ENCODE data around the gene NT5E.

DNA sequence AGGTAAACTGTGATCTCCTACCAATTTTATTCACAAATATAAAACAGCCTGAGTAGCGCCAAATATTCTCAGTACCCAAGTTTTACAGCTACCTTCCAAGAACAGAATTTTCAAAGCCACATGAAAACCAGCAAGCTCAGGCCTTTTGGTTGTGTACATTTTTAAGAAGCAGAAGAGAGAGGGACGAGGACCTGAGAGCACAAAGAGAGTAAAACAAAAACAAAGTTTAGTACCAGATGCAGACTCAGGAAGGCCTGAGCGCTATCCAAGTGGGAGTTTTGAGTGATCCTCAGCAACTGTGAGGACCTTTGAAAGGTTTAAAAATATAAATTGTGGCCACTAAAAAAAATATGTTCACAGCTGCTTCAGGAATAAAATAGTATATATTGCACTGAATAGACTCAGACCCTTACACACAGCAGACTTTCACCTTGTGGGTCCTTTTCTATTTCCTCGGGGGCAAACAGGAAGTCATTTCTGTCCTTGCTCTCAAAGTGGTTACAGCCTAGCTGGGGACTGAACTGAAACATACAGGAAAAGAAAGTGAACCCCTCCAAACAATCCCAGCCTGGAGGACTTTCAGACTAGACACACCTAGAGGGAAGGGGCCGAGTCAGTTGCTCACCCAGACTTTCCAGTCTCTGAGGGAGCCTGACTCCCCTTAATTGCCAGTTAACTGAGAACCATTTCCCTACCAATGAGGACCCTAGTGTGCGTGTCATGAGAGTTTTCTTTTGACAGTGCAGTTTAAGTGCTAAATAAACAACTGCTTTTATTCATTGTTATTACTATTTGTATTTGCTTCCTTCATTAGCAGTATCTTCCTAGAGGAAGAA is 48.5 kb upstream of the NT5E start:
- TF ChIP-seq, protein P1, sequence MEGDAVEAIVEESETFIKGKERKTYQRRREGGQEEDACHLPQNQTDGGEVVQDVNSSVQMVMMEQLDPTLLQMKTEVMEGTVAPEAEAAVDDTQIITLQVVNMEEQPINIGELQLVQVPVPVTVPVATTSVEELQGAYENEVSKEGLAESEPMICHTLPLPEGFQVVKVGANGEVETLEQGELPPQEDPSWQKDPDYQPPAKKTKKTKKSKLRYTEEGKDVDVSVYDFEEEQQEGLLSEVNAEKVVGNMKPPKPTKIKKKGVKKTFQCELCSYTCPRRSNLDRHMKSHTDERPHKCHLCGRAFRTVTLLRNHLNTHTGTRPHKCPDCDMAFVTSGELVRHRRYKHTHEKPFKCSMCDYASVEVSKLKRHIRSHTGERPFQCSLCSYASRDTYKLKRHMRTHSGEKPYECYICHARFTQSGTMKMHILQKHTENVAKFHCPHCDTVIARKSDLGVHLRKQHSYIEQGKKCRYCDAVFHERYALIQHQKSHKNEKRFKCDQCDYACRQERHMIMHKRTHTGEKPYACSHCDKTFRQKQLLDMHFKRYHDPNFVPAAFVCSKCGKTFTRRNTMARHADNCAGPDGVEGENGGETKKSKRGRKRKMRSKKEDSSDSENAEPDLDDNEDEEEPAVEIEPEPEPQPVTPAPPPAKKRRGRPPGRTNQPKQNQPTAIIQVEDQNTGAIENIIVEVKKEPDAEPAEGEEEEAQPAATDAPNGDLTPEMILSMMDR (IDR thresholded peaks at IDR 0.05), result no peak
- TF ChIP-seq POLR2A (IDR thresholded peaks at IDR 0.05), result no peak

All from esophagus squamous epithelium (tissue), 4 donors.